GM19324 (cell line): Measurements from ENCODE around the gene GIPR.
"Not testable (repeated sequence)": the region's sequence is repeated elsewhere in the genome, so short reads cannot be mapped to it uniquely, and the experiment has no call there.

Experiments used
- ATAC-seq: cut with Tn5 transposase; IDR thresholded peaks from one replicate; pipeline ENCODE4 v1.9.1; 2021; ENCODE audit warnings: mild to moderate bottlenecking, moderate library complexity; ENCODE audit not compliant: unreplicated experiment, low FRiP score

Gene GIPR

GRCh38 chr19:45687599-45687998 is 19.6 kb downstream of the GIPR start:
- ATAC-seq = no peak

- ATAC-seq = peak; percentile 63
Measured at GRCh38 chr19:45691516-45692186, 23.6 kb downstream of the GIPR start, which contains the start of gene SNRPD2. Gene SNRPD2 (minus strand): TSS chr19:45691953. CDS start chr19:45691888, 65 bp downstream.

DNA sequence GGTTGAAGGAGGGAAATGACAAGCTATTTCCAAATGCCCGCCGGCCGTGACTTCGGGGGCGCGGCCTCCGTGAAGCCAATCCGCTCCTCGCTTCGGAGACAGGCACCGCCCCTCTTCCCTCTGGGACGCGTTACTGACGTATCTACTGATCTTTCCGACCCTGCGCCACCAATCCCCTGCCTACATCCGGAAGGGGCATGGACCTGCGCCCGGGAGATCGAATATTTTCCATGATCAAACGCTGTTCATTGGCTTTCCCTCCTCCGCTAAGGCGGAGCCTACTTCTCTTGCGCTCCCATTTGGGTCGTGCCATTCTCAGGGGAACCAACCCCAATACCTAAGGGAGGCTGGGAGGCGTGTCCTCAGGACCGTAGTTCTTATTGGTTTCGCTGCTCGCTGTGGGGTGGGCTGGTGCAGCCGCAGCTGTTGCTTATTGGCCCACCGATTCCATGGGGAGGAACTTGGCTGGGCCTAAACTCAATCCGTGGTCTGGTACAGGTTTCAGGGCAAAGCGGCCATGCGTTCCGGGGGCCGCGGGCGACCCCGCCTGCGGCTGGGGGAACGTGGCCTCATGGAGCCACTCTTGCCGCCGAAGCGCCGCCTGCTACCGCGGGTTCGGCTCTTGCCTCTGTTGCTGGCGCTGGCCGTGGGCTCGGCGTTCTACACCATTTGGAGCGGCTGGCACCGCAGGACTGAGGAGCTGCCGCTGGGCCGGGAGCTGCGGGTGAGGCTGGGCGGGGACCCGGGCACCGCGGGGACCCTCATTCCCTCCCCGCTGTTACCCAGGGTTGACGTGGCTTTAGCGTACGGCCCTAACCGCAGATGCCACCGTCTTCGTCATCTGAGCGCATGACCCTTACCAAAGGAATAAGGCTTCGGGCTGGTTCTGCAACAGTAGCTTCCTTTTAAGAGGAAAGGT is 24.4 kb downstream of the GIPR start, which contains the start of gene QPCTL:
Gene QPCTL (plus strand): TSS at position 480 of the 919 bp plus-strand sequence. CDS start 38 bp downstream, at position 518.
- peak; percentile 89 for ATAC-seq

GRCh38 chr19:45693106-45693788 is 25.2 kb downstream of the GIPR start:
- no peak for ATAC-seq

DNA sequence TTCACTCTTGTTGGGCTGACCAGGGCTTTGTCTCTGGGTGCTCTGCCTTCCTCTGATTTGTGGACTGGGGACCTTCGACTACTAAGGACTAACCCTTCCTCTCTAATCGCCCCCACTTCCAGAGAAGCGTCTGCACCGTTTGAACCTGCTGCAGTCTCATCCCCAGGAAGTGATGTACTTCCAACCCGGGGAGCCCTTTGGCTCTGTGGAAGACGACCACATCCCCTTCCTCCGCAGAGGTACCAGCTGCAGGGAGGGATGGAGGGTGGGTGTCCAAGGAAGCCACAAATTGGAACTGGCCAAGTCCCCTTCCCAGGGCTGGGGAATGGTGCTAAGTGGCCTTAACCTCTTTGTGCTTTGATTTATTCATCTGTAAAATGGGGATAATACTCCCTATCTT is 33.7 kb downstream of the GIPR start:
- no peak for ATAC-seq

DNA sequence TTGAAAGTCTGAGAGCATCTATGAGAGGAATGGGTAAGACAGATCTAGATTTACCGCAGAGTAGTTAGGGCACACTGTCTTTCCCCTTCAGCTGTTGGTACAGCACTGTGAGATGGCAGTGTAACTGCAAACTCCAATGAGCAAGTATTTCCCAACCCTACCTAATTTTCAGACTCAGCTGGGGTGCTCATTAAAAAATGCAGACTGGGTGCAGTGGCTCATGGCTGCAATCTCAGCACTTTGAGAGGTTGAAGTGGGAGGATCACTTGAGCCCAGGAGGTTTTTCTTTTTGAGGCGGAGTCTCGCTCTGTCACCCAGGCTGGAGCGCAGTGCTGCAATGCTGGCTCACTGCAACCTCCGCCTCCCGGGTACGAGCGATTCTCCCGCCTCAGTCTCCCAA is 37.1 kb downstream of the GIPR start:
- no peak for ATAC-seq

- ATAC-seq = no peak
Measured at GRCh38 chr19:45705710-45706415, 37.8 kb downstream of the GIPR start.

- ATAC-seq = no peak
Measured at GRCh38 chr19:45710356-45711130, 42.5 kb downstream of the GIPR start.

GRCh38 chr19:45711851-45712698 is 44.1 kb downstream of the GIPR start:
- ATAC-seq = no peak

DNA sequence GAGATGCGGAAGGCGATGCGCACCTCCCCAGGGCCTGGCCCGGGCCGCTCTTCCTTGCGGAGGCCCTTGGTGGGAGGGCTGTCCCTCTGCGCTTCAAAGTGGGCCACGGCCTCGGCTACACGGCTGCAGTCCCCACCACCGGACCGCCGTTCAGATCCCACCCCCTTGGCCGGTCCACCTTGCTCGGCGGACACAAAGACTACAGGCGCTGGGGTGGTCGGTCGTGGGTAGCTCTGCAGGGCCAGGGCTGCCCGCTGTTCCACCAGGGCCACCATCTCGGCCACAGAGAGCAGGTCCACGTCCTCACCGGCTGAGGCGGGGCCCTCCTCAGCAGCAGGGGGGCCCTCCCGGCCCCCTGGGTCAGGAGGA is 44.7 kb downstream of the GIPR start:
- ATAC-seq = no peak

- no peak for ATAC-seq
Measured at GRCh38 chr19:45713141-45713540, 45.1 kb downstream of the GIPR start.

DNA sequence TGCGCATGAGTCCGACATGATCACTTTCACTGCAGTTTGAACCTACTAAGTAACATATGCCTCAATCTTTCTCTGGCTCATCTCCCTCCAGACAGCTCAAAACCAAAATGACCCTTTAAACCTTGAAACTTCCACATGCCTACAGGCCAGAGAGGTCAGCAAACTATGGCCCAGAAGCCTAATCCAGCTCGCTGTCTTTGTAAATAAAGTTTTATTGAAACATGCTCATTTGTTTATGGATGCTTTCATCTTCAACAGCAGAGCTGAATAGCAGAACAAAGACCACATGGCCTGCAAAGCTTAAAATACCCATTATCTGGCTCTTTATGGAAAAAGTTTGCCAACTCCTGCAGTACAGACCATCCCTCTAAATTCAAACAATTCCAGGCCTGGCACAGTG is 47.1 kb downstream of the GIPR start:
- no peak for ATAC-seq

DNA sequence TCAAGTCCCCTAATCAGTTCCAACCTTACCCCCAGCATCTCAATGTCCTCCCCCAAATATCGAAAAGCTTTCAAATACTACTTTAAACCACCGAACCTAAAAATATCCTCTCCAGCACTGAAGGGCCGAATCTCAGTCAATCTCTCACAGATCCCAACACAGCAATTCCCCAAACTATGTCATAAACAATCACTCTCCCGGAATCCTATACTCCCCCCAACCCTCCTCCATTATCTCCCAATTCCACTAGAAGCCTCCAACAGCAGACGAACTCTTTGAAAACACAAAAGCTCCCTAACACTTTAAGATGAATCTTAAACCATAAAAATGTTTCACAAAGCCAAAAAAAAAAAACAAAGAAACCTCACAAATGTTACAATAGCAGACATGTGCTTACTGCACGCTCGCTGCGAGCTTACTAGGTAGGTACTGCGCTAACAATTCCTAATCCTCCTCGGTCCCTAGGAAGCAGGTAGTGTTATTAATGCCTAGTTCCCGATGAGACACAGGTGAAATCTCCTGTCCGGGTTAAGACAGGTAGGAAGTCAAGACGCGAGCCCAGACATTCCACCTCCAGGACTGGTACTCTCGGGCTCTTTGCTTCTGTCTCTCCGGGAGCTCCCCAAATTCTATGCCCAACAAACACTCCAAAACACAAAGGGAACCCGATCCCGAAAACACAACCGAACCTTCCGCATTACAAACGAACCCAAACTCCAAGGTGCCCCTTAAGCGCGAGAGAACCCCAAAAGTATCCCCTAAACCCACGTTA is 48.5 kb downstream of the GIPR start:
- no peak for ATAC-seq

GRCh38 chr19:45717131-45717982 is 49.3 kb downstream of the GIPR start:
- peak; percentile 94 for ATAC-seq

- no peak for ATAC-seq
Measured at GRCh38 chr19:45717983-45718650, 50.1 kb downstream of the GIPR start.

GRCh38 chr19:45720065-45720464 is 52.0 kb downstream of the GIPR start:
- not testable (repeated sequence) for ATAC-seq

GRCh38 chr19:45728683-45729082 is 60.7 kb downstream of the GIPR start:
- ATAC-seq = not testable (repeated sequence)
